Nucleus accumbens (tissue), 56 donors: Measurements from ENCODE around the gene TMTC3.
"Not testable (repeated sequence)": the region's sequence is repeated elsewhere in the genome, so short reads cannot be mapped to it uniquely, and the experiment has no call there.

Experiments
- DNase-seq, 56 donors: peaks; one replicate each; lab custom pipeline; 2025; lab: John Stamatoyannopoulos, UW

The TMTC3 gene

GRCh38 chr12:88163371-88163770, 21.3 kb downstream of the TMTC3 start:
- no peak for DNase-seq

DNA sequence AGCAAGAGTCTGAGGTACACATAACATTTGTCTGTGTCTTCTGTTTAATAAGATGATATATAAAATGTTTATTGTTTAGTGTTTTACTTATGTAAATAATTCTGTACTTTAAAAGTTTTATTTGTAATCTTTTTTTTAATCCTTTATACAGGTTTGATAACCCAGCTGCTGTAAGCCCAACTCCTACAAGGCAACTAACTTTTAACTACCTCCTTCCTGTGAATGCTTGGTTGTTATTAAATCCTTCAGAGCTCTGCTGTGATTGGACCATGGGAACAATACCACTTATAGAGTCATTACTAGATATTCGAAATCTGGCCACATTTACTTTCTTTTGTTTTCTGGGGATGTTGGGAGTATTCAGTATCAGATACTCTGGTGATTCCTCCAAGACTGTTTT, 24.1 kb downstream of the TMTC3 start:
- no peak for DNase-seq

GRCh38 chr12:88167384-88167783, 25.3 kb downstream of the TMTC3 start:
- no peak for DNase-seq

- no peak for DNase-seq
Observed at GRCh38 chr12:88172844-88173407, 30.8 kb downstream of the TMTC3 start.

DNA sequence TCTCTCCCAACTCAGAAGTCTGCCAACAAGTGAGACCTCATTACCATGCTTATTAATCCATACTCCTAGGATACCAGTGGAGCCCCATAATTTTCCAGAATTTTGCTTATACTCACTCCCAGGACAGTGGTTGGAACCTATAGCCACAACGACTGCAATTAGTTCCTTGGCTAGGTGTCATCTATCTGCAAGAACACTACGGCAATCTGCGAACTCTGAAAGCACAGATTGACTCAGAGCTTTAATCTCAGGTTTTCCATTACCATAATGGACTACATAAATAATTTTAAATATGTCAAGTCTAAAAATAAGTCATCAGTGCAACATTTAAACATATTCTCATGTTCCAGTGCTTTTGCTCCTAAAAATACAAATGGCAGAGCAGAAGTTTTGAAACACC, 33.4 kb downstream of the TMTC3 start:
- DNase-seq, result no peak

- DNase-seq, result no peak
Observed at GRCh38 chr12:88179436-88180014, 37.4 kb downstream of the TMTC3 start.

DNA sequence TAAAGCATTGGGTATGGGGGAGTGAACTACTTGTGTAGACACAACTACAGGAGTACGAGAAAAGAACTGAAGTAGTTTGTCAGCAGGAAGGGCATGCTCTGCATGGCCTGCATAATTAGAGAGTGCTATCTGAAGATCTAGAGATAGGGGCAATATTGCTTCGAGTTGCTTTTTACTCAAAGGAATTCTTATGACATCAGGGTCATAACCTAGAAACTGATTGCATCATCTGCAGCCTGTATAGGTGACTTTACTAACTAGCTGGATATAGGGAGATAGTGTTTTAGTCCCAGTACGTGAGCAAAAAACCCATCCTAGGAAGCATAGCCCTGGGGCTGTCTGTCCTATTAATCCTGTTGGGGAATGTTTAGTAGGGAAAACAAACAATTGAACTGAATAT, 39.8 kb downstream of the TMTC3 start:
- DNase-seq, result no peak

GRCh38 chr12:88182416-88182815, 40.3 kb downstream of the TMTC3 start:
- no peak for DNase-seq

GRCh38 chr12:88184196-88184595, 42.1 kb downstream of the TMTC3 start:
- no peak for DNase-seq

GRCh38 chr12:88185279-88185678, 43.2 kb downstream of the TMTC3 start:
- DNase-seq, result no peak

GRCh38 chr12:88185988-88186387, 43.9 kb downstream of the TMTC3 start:
- no peak for DNase-seq

DNA sequence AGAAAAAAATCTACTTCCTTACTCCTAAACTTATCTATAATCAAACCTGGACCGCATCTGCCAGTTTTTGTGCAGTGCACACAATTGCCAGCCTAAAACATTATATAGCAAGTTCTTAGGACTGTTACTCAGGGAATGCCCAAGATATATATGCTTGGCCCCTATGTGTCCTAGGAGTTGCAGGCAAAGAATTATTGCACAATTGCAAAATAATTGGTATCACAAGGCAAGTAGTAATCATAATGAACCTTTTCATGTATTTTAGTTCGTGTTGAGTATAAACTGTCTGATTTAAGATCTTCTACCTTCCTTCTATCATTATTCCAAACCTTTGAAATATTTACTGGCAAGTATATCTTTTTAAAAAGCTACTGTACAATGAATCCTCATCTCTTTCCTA, 45.5 kb downstream of the TMTC3 start:
- DNase-seq, result no peak

DNA sequence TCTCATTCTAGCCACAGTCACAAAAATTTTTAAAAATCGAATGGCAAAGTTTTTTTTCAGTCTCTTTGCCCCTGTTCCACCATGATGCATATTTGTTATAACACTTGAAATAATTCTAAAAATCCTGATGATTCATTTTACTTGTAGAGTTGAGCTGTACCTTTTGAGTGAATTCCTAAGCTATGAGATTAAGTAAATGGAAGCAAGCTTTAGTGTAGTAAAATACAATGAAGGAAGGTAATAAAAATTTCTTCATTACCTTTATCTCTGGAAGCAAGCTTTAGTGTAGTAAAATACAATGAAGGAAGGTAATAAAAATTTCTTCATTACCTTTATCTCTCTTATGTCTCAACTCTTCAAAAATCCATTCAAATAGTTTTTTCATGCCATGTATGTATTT, 46.1 kb downstream of the TMTC3 start:
- DNase-seq, result no peak

- no peak for DNase-seq
Observed at GRCh38 chr12:88192426-88192825, 50.3 kb downstream of the TMTC3 start.

DNA sequence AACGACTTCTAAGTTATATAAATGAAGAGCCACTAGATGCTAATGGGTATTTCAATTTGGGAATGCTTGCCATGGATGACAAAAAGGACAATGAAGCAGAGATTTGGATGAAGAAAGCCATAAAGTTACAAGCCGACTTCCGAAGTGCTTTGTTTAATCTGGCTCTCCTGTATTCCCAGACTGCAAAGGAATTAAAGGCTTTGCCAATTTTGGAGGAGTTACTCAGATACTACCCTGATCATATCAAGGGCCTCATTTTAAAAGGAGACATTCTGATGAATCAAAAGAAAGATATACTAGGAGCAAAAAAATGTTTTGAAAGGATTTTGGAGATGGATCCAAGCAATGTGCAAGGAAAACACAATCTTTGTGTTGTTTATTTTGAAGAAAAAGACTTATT, 52.8 kb downstream of the TMTC3 start:
- DNase-seq, result no peak

DNA sequence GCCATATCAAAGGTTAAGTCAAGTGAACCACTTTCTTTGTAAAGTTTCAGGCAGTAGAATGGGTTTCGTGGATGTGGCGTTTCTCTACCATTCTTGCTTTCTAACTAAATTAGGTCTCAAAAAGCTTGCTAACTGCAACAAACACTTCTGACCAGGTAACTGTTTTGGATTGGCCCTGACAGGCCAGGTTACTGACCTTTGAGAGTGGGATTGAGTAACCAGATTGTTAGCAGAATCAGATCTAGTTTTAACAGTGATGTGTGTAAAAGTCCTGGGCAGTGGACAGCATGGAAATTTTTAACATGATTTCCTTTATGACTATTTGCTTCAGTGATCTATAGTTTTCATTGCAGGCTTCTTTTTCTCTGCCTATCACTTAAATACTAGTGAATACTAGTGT, 57.9 kb downstream of the TMTC3 start:
- no peak for DNase-seq

DNA sequence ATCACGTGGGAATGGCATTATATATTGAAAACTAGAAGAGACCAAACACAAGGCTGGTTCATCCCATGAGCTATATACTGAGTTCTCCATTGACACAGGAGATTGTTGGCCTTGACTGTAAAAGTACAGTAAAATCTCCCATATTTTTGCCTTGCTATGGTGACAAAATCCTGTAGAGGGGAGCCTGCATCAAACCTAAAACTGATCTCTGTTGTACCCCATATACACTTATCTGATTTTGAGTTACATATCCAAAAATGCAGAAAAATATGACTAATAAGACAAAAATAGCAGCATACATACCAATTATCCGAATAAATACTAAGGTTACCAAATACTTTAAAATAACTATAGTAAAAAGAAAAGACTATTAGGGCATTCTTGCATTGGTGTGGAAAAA, 60.4 kb downstream of the TMTC3 start:
- no peak for DNase-seq

- no peak for DNase-seq
Observed at GRCh38 chr12:88206601-88207000, 64.5 kb downstream of the TMTC3 start.

- DNase-seq, result no peak
Observed at GRCh38 chr12:88207921-88208620, 66.0 kb downstream of the TMTC3 start.

DNA sequence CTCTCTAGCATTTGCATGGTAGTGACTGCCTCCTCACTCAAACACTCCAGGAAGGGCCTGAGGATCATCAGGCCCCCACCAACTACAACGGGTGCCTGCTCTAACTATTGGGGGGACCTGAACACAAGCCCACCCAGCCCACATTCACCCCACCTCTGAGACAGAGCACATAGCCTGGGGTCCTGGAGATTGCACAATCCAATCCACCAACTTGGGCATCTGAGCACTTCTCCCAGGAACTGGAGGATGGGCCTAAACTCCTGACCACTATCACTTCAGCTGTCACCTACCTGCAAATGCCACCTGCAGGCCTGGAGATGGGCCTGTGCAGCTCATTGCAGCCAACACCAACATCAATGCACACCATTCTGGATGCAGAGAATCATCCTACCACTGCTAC, 66.6 kb downstream of the TMTC3 start:
- no peak for DNase-seq

DNA sequence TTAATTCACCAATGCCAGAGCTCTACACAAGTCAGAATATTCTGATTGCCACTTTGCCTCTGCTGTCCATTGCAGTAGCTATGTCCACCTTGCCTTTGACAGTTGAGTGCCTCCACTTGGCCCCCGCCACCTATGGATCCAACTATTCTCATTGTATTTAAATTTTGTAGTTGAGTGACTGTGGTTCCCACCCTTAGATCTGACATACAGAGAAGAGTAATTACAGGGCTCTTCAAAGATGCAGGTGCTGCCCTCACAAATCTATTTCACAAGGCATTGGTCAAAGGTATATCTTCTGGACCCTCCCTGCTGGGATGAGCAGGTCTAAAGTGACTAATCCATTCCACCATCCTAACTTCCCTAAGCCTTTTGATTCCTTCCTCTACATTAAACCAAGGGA, 68.2 kb downstream of the TMTC3 start:
- not testable (repeated sequence) for DNase-seq

DNA sequence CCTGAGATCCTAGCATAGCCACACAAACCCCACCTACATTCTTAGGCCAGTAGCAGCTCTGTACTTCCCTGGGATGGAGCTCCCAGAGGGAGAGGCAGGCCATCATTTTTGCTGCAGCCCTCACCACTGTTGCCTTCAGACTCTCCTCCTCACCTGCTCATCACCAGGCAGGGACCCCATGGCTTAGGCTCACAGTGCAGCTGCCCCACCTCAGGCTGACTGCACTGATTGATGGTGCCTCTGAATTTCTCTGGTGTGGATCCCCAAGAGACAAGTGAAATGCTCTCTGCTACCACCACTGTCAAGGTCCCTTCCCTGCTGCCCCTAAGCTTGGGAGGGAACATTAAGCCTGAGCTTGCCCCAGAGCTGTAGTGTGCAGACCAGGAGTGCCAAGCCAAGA, 76.2 kb downstream of the TMTC3 start:
- DNase-seq, result no peak
